Adrenal gland (tissue), 5 donors: ENCODE measurements around the gene VSX1.

Experiments
- CTCF ChIP-seq, 6 experiments: fragments of 450-650 bp in 4 of 6; fragments of 200-600 bp in 2 of 6; sonication (generic) in 1 of 6; IDR thresholded peaks; 1 replicate in 5 of 6; 2 replicates in 1 of 6; pipeline versions ENCODE4 v1.5.1 to v1.8.0; 2016 to 2021; ENCODE audit warnings: antibody characterized with exemption in 6 of 6, mild to moderate bottlenecking in 2 of 6, moderate library complexity in 1 of 6
- POLR2A ChIP-seq, 2 donors: fragments of 450-650 bp; IDR thresholded peaks; one replicate each; pipeline ENCODE4 v1.6.1; 2017; ENCODE audit warnings: antibody characterized with exemption in 2 of 2, mild to moderate bottlenecking in 2 of 2, moderate library complexity in 1 of 2
- donor health status: DM: no; HTN: no; CAD: no.

GRCh38 chr20:25046736-25047666, 34.9 kb downstream of the VSX1 start:
- no peak for TF ChIP-seq CTCF (IDR thresholded peaks at IDR 0.05)
- no peak for TF ChIP-seq POLR2A (IDR thresholded peaks at IDR 0.05)
